ENCODE results near the gene MGLL.

GRCh38 chr3:127734754-127735473, 87.4 kb downstream of the MGLL start:
- TF ChIP-seq POLR2A (IDR thresholded peaks at IDR 0.05), result no peak
- no peak for TF ChIP-seq EP300 (IDR thresholded peaks at IDR 0.05)

Measured in ovary (tissue), 1 donor.